CMK (cell line): ENCODE results near the gene OXA1L.
"Not testable (repeated sequence)": the region's sequence is repeated elsewhere in the genome, so short reads cannot be mapped to it uniquely, and the experiment has no call there.

Experiments used
- DNase-seq: peaks from one replicate; pipeline ENCODE4 v3.0.0-alpha.2; 2010; ENCODE audit warnings: low read depth

Gene OXA1L

GRCh38 chr14:22769369-22769768, 2.9 kb downstream of the OXA1L start:
- no peak for DNase-seq

- no peak for DNase-seq
Measured at GRCh38 chr14:22770481-22771187, 4.1 kb downstream of the OXA1L start.

- DNase-seq, result no peak
Measured at GRCh38 chr14:22772725-22773124, 6.2 kb downstream of the OXA1L start.

GRCh38 chr14:22773162-22774010, 6.9 kb downstream of the OXA1L start:
- DNase-seq, result no peak

GRCh38 chr14:22774011-22774706, 7.7 kb downstream of the OXA1L start:
- no peak for DNase-seq

GRCh38 chr14:22776215-22776614, 9.7 kb downstream of the OXA1L start:
- no peak for DNase-seq

- not testable (repeated sequence) for DNase-seq
Measured at GRCh38 chr14:22776849-22777248, 10.4 kb downstream of the OXA1L start.

GRCh38 chr14:22778084-22778483, 11.6 kb downstream of the OXA1L start:
- DNase-seq, result no peak

- DNase-seq, result no peak
Measured at GRCh38 chr14:22780105-22780679, 13.7 kb downstream of the OXA1L start.

- DNase-seq, result no peak
Measured at GRCh38 chr14:22780941-22781300, 14.4 kb downstream of the OXA1L start.

- DNase-seq, result peak; percentile 76
Measured at GRCh38 chr14:22781301-22781991, 15.0 kb downstream of the OXA1L start.

- no peak for DNase-seq
Measured at GRCh38 chr14:22786685-22787084, 20.2 kb downstream of the OXA1L start.

- no peak for DNase-seq
Measured at GRCh38 chr14:22791301-22791700, 24.8 kb downstream of the OXA1L start.

GRCh38 chr14:22792158-22792557, 25.7 kb downstream of the OXA1L start:
- DNase-seq, result no peak

- not testable (repeated sequence) for DNase-seq
Measured at GRCh38 chr14:22793550-22793949, 27.1 kb downstream of the OXA1L start.

- no peak for DNase-seq
Measured at GRCh38 chr14:22793976-22794375, 27.5 kb downstream of the OXA1L start.

- no peak for DNase-seq
Measured at GRCh38 chr14:22794551-22794951, 28.1 kb downstream of the OXA1L start.

- DNase-seq, result no peak
Measured at GRCh38 chr14:22796087-22796707, 29.7 kb downstream of the OXA1L start.

GRCh38 chr14:22797017-22797917, 30.8 kb downstream of the OXA1L start:
- no peak for DNase-seq

GRCh38 chr14:22798528-22798927, 32.0 kb downstream of the OXA1L start:
- no peak for DNase-seq
